ENCODE data around the gene SIGLEC7.

GRCh38 chr19:51124216-51124615, 17.9 kb upstream of the SIGLEC7 start:
- TF ChIP-seq CTCF (IDR thresholded peaks at IDR 0.05), result no peak
- TF ChIP-seq POLR2A (IDR thresholded peaks at IDR 0.05), result no peak
